ENCODE data around the gene DIAPH2.

DNA sequence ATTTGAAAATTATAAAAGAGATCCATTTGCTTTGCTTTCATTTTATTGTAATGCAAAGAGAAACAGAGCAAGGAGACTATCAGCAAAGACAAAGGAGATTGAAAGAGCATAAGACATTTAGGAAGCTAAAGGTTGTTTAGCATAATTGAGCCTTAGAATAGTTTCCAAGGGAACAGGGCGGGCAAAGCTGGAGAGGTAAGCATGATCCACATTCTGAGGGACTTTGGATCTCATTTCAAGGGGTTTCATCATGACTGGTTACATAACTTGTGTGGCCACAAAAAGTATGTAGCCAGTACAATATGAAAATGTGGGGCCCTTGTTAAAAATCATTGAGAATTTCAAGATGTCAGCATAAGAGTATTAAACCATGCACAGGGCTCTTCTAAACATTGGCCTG is 605.6 kb downstream of the DIAPH2 start:
- TF ChIP-seq, protein P1, sequence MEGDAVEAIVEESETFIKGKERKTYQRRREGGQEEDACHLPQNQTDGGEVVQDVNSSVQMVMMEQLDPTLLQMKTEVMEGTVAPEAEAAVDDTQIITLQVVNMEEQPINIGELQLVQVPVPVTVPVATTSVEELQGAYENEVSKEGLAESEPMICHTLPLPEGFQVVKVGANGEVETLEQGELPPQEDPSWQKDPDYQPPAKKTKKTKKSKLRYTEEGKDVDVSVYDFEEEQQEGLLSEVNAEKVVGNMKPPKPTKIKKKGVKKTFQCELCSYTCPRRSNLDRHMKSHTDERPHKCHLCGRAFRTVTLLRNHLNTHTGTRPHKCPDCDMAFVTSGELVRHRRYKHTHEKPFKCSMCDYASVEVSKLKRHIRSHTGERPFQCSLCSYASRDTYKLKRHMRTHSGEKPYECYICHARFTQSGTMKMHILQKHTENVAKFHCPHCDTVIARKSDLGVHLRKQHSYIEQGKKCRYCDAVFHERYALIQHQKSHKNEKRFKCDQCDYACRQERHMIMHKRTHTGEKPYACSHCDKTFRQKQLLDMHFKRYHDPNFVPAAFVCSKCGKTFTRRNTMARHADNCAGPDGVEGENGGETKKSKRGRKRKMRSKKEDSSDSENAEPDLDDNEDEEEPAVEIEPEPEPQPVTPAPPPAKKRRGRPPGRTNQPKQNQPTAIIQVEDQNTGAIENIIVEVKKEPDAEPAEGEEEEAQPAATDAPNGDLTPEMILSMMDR (conservative IDR thresholded peaks at IDR 0.05; ENCODE audit: low read depth, low read length): no peak
- TF ChIP-seq EZH2 (IDR thresholded peaks at IDR 0.05; ENCODE audit: borderline replicate concordance, low read depth, low read length, poor library complexity, severe bottlenecking): no peak
